HEK293 (cell line): Measurements from ENCODE around the gene CHST14.

Source experiments
- GLIS1 ChIP-seq: fragments of 450-650 bp; formaldehyde crosslinking; IDR thresholded peaks from 2 replicates; pipeline ENCODE4 v1.5.1; 2016; ENCODE audit warnings: missing biosample characterization, missing genetic modification characterization
- KLF1 ChIP-seq: fragments of 450-650 bp; formaldehyde crosslinking; IDR thresholded peaks from 2 replicates; pipeline ENCODE4 v1.5.1; 2016; ENCODE audit warnings: missing biosample characterization, missing genetic modification characterization
- KLF16 ChIP-seq: fragments of 450-650 bp; formaldehyde crosslinking; IDR thresholded peaks from 2 replicates; pipeline ENCODE4 v1.5.1; 2017; ENCODE audit warnings: missing biosample characterization, missing genetic modification characterization
- KLF7 ChIP-seq: fragments of 450-650 bp; formaldehyde crosslinking; IDR thresholded peaks from 2 replicates; pipeline ENCODE4 v1.5.1; 2016; ENCODE audit warnings: missing biosample characterization, missing genetic modification characterization, borderline replicate concordance
- MEIS1 ChIP-seq: sonication (generic); formaldehyde crosslinking; IDR thresholded peaks from 2 replicates; pipeline ENCODE4 v1.8.1; 2022; ENCODE audit warnings: missing genetic modification reagents, mild to moderate bottlenecking, borderline replicate concordance
- PRDM2 ChIP-seq: fragments of 450-650 bp; formaldehyde crosslinking; IDR thresholded peaks from 2 replicates; pipeline ENCODE4 v1.5.1; 2016; ENCODE audit warnings: missing biosample characterization, missing genetic modification characterization, borderline replicate concordance
- SCRT2 ChIP-seq: fragments of 450-650 bp; formaldehyde crosslinking; IDR thresholded peaks from 2 replicates; pipeline ENCODE4 v1.5.1; 2016; ENCODE audit warnings: missing biosample characterization, missing genetic modification characterization
- SP3 ChIP-seq: fragments of 450-650 bp; formaldehyde crosslinking; IDR thresholded peaks from 2 replicates; pipeline ENCODE4 v1.5.1; 2016; ENCODE audit warnings: missing biosample characterization, missing genetic modification characterization
- ZBTB17 ChIP-seq: fragments of 450-650 bp; formaldehyde crosslinking; IDR thresholded peaks from 2 replicates; pipeline ENCODE4 v1.5.1; 2016; ENCODE audit warnings: missing biosample characterization, missing genetic modification characterization
- ZBTB21 ChIP-seq: fragments of 450-650 bp; formaldehyde crosslinking; IDR thresholded peaks from 2 replicates; pipeline ENCODE4 v1.5.1; 2017; ENCODE audit warnings: missing biosample characterization, missing genetic modification characterization
- ZBTB8A ChIP-seq: fragments of 450-650 bp; formaldehyde crosslinking; IDR thresholded peaks from 2 replicates; pipeline ENCODE4 v1.5.1; 2016; ENCODE audit warnings: missing biosample characterization, missing genetic modification characterization
- ZNF133 ChIP-seq: fragments of 450-650 bp; formaldehyde crosslinking; IDR thresholded peaks from 2 replicates; pipeline ENCODE4 v1.5.1; 2016; ENCODE audit warnings: missing biosample characterization, missing genetic modification characterization
- ZNF155 ChIP-seq: fragments of 450-650 bp; formaldehyde crosslinking; IDR thresholded peaks from 2 replicates; pipeline ENCODE4 v1.5.1; 2016; ENCODE audit warnings: missing biosample characterization, missing genetic modification characterization
- ZNF157 ChIP-seq: fragments of 450-650 bp; formaldehyde crosslinking; IDR thresholded peaks from 2 replicates; pipeline ENCODE4 v1.5.1; 2016; ENCODE audit warnings: missing biosample characterization, missing genetic modification characterization
- ZNF16 ChIP-seq: fragments of 450-650 bp; formaldehyde crosslinking; IDR thresholded peaks from 2 replicates; pipeline ENCODE4 v1.5.1; 2016; ENCODE audit warnings: low read depth, missing biosample characterization, missing genetic modification characterization
- ZNF214 ChIP-seq: fragments of 450-650 bp; formaldehyde crosslinking; IDR thresholded peaks from 2 replicates; pipeline ENCODE4 v1.5.1; 2017; ENCODE audit warnings: missing biosample characterization, mild to moderate bottlenecking, missing genetic modification characterization, borderline replicate concordance
- ZNF221 ChIP-seq: fragments of 450-650 bp; formaldehyde crosslinking; IDR thresholded peaks from 2 replicates; pipeline ENCODE4 v1.5.1; 2017; ENCODE audit warnings: missing biosample characterization, missing genetic modification characterization, borderline replicate concordance
- ZNF302 ChIP-seq: fragments of 450-650 bp; formaldehyde crosslinking; IDR thresholded peaks from 2 replicates; pipeline ENCODE4 v1.5.1; 2016; ENCODE audit warnings: missing biosample characterization, missing genetic modification characterization, low read depth
- ZNF311 ChIP-seq: fragments of 450-650 bp; formaldehyde crosslinking; IDR thresholded peaks from 2 replicates; pipeline ENCODE4 v1.5.1; 2017; ENCODE audit warnings: missing biosample characterization, missing genetic modification characterization, borderline replicate concordance
- ZNF366 ChIP-seq: fragments of 450-650 bp; formaldehyde crosslinking; conservative IDR thresholded peaks from 2 replicates; pipeline ENCODE4 v1.5.1; 2016; ENCODE audit warnings: missing biosample characterization, missing genetic modification characterization
- ZNF530 ChIP-seq: fragments of 450-650 bp; formaldehyde crosslinking; IDR thresholded peaks from 2 replicates; pipeline ENCODE4 v1.5.1; 2016; ENCODE audit warnings: low read depth, missing biosample characterization, missing genetic modification characterization
- ZNF571 ChIP-seq: fragments of 450-650 bp; formaldehyde crosslinking; IDR thresholded peaks from 2 replicates; pipeline ENCODE4 v1.5.0; 2017; ENCODE audit warnings: missing biosample characterization, missing genetic modification characterization
- ZNF600 ChIP-seq: fragments of 450-650 bp; formaldehyde crosslinking; IDR thresholded peaks from 2 replicates; pipeline ENCODE4 v1.5.1; 2016; ENCODE audit warnings: missing biosample characterization, missing genetic modification characterization
- ZNF654 ChIP-seq: fragments of 450-650 bp; formaldehyde crosslinking; IDR thresholded peaks from 2 replicates; pipeline ENCODE4 v1.5.1; 2016; ENCODE audit warnings: low read depth, missing biosample characterization, missing genetic modification characterization
- ZNF707 ChIP-seq: fragments of 450-650 bp; formaldehyde crosslinking; IDR thresholded peaks from 2 replicates; pipeline ENCODE4 v1.5.1; 2016; ENCODE audit warnings: missing biosample characterization, missing genetic modification characterization
- ZNF791 ChIP-seq: fragments of 450-650 bp; formaldehyde crosslinking; IDR thresholded peaks from 2 replicates; pipeline ENCODE4 v1.5.1; 2016; ENCODE audit warnings: missing biosample characterization, missing genetic modification characterization
- ZNF843 ChIP-seq: fragments of 450-650 bp; formaldehyde crosslinking; IDR thresholded peaks from 2 replicates; pipeline ENCODE4 v1.5.1; 2016; ENCODE audit warnings: missing biosample characterization, missing genetic modification characterization
- ZSCAN16 ChIP-seq: fragments of 450-650 bp; formaldehyde crosslinking; IDR thresholded peaks from 2 replicates; pipeline ENCODE4 v1.5.1; 2016; ENCODE audit warnings: missing biosample characterization, missing genetic modification characterization
- TF ChIP-seq, protein P1 (sequence below): fragments of 450-650 bp; IDR thresholded peaks from 2 replicates; pipeline ENCODE4 v1.5.1; 2018; ENCODE audit warnings: missing biosample characterization, missing genetic modification characterization
- TF ChIP-seq, protein P2 (sequence below): fragments of 450-650 bp; formaldehyde crosslinking; IDR thresholded peaks from 2 replicates; pipeline ENCODE4 v1.5.1; 2016; ENCODE audit warnings: missing biosample characterization, missing genetic modification characterization
- TF ChIP-seq, protein P3 (sequence below): fragments of 450-650 bp; formaldehyde crosslinking; IDR thresholded peaks from 2 replicates; pipeline ENCODE4 v1.5.1; 2017; ENCODE audit warnings: missing biosample characterization, missing genetic modification characterization

Gene CHST14

GRCh38 chr15:40506964-40507571 lies 36.3 kb downstream of the CHST14 start (continued):
- no peak for TF ChIP-seq PRDM2
- TF ChIP-seq ZSCAN16 (tag by site-specific recombination) = no peak
- TF ChIP-seq, protein P1, sequence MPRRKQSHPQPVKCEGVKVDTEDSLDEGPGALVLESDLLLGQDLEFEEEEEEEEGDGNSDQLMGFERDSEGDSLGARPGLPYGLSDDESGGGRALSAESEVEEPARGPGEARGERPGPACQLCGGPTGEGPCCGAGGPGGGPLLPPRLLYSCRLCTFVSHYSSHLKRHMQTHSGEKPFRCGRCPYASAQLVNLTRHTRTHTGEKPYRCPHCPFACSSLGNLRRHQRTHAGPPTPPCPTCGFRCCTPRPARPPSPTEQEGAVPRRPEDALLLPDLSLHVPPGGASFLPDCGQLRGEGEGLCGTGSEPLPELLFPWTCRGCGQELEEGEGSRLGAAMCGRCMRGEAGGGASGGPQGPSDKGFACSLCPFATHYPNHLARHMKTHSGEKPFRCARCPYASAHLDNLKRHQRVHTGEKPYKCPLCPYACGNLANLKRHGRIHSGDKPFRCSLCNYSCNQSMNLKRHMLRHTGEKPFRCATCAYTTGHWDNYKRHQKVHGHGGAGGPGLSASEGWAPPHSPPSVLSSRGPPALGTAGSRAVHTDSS = no peak
- TF ChIP-seq SCRT2 (tag by site-specific recombination) = no peak
- no peak for TF ChIP-seq ZNF214 (tag by site-specific recombination)
- TF ChIP-seq ZNF157 (tag by site-specific recombination) = no peak
- peak; percentile 86 for TF ChIP-seq GLIS1
- TF ChIP-seq ZNF571 = no peak
- TF ChIP-seq ZBTB17 (tag by site-specific recombination) = peak; percentile 34; the same call in 1 of the 2 replicates
- no peak for TF ChIP-seq ZNF133 (tag by site-specific recombination)
- TF ChIP-seq ZNF155 (tag by site-specific recombination) = no peak
- TF ChIP-seq KLF1 (tag by site-specific recombination) = no peak; the same call in 1 of the 2 replicates
- no peak for TF ChIP-seq ZNF311 (tag by site-specific recombination)
- peak; percentile 98 for TF ChIP-seq ZNF600 (tag by site-specific recombination)
- TF ChIP-seq ZNF791 (tag by site-specific recombination) = no peak
- TF ChIP-seq ZNF16 (tag by site-specific recombination) = no peak
- no peak for TF ChIP-seq MEIS1 (CRISPR knock-in tag)
- TF ChIP-seq, protein P2, sequence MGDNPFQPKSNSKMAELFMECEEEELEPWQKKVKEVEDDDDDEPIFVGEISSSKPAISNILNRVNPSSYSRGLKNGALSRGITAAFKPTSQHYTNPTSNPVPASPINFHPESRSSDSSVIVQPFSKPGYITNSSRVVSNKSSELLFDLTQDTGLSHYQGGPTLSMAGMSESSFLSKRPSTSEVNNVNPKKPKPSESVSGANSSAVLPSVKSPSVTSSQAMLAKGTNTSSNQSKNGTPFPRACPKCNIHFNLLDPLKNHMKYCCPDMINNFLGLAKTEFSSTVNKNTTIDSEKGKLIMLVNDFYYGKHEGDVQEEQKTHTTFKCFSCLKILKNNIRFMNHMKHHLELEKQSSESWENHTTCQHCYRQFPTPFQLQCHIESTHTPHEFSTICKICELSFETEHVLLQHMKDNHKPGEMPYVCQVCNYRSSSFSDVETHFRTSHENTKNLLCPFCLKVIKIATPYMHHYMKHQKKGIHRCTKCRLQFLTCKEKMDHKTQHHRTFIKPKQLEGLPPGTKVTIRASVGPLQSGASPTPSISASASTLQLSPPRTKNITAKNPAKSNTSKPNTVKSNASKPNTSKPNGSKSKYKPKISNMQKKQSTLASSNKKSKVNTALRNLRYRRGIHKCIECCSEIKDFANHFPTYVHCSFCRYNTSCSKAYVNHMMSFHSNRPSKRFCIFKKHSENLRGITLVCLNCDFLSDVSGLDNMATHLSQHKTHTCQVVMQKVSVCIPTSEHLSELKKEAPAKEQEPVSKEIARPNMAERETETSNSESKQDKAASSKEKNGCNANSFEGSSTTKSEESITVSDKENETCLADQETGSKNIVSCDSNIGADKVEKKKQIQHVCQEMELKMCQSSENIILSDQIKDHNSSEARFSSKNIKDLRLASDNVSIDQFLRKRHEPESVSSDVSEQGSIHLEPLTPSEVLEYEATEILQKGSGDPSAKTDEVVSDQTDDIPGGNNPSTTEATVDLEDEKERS (tag by site-specific recombination) = no peak
- no peak for TF ChIP-seq KLF7 (tag by site-specific recombination)
- TF ChIP-seq ZNF302 (tag by site-specific recombination) = no peak
- no peak for TF ChIP-seq ZBTB21 (tag by site-specific recombination)
- no peak for TF ChIP-seq KLF16 (tag by site-specific recombination)
- TF ChIP-seq ZNF707 = no peak
- 0 out of 2 replicates have a peak, but pooled peaks have one; percentile 11 for TF ChIP-seq ZNF366 (tag by site-specific recombination)
- no peak for TF ChIP-seq ZNF221 (tag by site-specific recombination)
- no peak for TF ChIP-seq ZNF530
- TF ChIP-seq SP3 (tag by site-specific recombination) = no peak
- no peak for TF ChIP-seq ZNF843 (tag by site-specific recombination)
- TF ChIP-seq ZBTB8A (tag by site-specific recombination) = peak; percentile 80
- TF ChIP-seq ZNF654 (tag by site-specific recombination) = peak; percentile 41
- TF ChIP-seq, protein P3, sequence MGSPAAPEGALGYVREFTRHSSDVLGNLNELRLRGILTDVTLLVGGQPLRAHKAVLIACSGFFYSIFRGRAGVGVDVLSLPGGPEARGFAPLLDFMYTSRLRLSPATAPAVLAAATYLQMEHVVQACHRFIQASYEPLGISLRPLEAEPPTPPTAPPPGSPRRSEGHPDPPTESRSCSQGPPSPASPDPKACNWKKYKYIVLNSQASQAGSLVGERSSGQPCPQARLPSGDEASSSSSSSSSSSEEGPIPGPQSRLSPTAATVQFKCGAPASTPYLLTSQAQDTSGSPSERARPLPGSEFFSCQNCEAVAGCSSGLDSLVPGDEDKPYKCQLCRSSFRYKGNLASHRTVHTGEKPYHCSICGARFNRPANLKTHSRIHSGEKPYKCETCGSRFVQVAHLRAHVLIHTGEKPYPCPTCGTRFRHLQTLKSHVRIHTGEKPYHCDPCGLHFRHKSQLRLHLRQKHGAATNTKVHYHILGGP (tag by site-specific recombination) = no peak
